Endometrium (tissue), 2 donors: ENCODE results near the gene CHD2.

Source experiments
- FAIRE-seq: peaks from 2 replicates; lab custom pipeline; 2012; peaks lifted over from hg19 to GRCh38; lab: Jason Lieb, UNC
- donor health status: control.
- donor health status: control.

CHD2 gene

DNA sequence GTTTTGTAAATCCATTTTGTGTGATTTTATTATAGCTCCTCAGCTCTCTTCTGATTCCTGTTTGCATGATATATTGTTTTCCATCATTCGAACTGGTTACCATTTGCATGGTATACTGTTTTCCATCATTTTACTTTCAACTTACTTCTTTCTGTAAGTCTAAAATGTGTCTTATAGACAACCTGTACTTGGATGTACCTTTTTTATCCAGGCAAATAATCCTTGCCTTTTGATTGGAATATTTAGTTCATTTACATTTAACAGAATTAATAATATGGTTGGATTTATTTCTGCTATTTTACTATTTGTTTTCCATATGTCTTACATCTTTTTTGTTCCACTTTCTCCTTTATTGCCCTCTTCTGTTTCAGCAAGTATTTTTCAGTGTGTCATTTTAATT lies 62.8 kb downstream of the CHD2 start:
- FAIRE-seq: no peak

DNA sequence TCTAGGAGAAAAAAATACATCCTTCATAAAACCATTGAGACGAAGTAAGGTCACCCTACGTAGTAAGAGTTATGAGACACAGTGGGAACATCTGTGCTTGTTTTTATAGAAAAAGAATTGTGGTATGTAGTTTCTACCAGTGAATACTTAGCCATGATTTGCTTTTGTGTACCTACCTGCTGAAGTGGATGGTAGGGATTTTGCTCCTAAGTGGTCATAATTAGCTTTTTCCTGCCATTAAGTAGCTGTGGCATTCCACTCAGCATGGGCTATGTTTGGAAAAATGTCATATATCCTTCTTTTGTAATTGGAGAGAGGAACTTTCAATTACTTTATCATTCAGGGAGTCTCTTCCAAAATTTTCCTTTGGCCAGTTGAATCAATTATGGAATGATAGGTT lies 63.7 kb downstream of the CHD2 start:
- no peak for FAIRE-seq

DNA sequence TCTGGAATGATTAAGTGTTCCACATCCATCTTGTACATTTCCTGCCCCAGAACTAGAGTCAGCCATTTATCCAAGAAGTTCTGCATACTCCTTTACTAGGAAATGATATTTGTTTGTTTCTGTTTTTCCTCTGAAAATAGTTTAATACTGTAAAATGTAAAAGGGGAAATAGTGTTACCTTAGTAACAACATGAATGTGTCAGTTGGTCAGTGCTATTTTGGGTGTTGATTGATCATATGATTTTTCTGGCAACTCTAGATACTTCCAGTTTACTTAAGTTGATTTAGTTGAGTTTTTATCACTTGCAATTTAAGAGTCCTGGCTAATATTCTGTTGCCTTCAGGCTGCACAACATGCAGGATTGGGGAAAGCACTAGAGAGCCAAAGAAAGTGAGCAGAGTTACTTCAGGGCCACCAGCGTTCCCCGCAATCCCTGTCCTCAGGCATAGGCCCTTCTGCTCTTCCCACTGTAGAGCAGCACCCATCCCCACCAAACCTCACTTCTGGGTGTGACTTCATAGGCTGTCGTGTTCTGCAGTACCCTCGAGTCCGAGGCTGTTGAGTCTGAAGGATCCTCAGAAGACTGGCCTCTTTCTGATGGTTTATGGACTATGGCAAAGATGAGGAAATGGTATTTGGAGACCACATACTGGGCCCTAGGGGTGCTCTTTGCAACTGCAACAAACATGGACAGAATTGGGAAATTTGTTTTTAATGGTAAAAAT lies 69.0 kb downstream of the CHD2 start:
- FAIRE-seq: no peak

DNA sequence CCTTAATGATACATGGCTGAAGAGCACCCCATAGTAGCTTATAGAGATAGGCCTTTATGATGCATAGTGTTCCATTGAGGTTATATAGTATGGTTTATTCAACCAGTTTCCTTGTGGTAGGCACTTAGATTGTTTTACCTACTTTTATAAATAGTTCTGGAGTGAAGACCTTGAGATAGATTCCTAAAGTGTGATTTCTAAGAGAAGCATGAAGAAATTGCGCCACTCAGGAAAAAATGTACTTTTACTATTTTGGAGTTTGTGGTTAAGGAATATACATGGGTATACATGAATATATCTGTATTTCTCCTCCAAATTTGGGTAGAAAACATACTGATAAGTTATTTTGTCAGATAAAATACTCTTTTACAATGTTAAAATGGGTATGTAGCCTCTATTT lies 70.5 kb downstream of the CHD2 start:
- FAIRE-seq: no peak

DNA sequence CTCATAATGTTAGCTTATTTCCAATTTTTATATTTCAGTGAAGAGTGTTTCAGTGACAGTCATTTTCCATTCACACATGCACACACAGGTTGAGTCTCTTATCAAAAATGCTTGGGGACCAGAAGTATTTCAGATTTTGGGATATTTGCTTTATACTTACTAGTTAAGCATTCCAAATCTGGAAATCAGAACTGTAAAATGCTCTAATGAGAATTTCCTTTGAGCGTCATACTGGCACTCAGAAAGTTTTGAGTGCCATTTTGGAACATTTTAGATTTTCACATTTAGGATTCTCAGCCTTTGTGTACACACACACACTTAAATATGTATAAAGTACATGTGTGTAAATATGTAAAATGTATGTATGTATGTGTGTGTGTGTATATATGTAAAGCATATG lies 71.0 kb downstream of the CHD2 start:
- no peak for FAIRE-seq

DNA sequence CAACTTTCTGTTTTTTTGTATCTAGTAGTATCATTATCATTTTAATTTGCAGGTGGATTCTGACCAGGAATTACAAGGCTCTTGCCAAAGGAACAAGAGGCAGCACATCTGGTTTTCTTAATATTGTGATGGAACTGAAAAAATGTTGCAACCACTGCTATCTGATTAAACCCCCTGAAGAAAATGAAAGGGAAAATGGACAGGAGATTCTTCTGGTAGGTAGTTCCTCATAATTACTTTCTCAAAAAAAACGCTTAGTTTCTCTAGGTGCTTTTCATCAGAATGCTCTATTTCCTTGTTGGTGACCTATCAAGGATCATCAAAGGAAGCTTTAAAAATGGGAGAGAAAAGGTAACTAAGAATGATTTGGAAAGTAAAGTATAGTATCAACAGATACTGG lies 71.6 kb downstream of the CHD2 start:
- no peak for FAIRE-seq

DNA sequence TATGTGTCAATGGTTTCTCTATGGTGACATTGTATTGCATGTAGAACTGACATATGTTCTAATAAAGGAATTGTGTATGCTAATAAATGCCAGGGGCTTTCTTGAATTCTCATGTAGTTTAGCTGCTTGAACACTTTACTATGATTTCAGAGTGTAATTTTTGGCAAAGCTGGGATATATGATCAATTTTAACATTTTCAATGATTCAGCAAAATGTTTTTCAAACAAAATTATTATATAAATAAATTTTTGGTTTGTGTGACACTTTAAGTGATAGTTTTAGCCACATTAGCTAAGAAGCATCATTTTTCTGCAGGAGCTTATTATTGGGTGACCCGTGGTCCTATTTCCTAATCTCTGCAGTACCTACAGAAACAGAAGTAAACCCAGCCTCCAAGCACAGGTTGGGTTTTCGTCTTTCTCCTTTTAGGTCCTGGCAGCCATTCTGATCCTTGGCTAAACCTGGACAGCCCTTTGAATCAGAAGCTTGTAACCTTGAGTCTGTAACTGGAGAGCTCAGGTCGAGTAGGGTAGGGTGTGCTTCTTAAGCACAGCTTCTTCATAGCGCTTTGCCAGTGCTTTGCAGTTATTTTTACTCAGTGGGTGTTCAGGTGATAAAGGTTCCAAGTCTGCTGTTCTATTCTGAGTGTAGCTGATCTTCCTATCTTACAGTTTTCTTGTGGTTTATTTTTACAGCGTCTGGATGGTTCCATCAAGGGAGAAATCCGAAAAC lies 74.2 kb downstream of the CHD2 start:
- FAIRE-seq: no peak

DNA sequence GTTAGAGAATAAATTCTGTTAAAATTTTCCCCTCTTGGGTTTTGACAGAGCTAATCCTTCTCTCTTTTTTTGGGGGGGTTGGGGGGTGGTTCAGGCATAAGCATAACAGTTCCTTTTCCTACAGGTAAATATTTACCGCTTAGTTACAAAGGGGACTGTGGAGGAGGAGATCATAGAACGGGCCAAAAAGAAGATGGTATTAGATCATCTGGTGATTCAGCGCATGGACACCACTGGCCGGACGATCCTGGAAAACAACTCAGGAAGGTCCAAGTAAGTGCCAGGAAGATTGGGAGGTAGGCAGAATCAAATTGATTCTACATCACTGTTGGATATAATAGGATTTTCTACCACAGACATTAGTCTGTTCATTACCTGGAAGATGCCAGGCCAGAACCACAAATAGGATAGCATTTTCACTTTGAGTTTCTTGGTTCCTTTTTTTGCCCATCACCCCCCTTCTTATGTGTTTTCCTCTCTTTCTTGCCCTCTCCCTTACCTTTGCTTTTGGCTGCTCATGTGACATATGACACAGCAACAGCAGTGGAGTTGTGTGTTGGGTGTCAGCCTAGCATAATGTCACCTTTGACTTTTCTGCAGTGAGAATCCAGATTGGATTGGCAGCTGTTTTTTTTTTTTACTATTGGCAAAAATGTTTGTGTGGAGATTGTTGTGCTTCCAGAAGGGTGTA lies 79.0 kb downstream of the CHD2 start:
- FAIRE-seq: no peak

DNA sequence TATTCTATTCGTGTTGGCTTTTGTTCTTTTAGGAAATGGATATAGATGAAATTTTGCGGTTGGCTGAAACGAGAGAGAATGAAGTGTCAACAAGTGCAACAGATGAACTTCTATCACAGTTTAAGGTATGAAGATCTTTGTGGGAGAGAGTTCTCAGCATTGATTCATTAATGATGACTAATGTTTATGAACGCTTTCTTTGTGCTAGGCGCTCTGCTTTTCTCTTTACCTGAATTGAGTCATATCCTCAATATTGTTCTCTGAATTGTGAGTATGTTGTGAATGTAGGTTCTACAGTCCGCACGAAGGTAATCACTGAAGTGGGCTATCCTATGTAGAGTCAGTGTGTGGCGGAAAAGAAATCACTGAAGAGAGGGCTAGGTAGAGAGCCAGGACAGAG lies 81.2 kb downstream of the CHD2 start:
- no peak for FAIRE-seq

DNA sequence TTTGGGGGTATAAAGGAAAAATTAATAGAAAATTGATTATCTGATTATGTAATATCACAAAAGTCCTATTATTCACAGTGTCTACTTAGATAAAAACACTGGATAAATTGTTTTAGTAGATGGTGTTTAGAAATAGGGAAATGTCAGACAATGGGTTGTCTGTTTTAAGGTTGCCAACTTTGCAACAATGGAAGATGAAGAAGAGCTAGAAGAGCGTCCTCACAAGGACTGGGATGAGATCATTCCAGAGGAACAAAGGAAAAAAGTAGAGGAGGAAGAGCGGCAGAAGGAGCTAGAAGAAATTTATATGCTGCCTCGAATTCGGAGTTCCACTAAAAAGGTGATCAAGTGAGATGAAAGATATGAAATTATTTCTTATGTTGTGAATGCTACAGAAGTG lies 84.0 kb downstream of the CHD2 start:
- FAIRE-seq: no peak

DNA sequence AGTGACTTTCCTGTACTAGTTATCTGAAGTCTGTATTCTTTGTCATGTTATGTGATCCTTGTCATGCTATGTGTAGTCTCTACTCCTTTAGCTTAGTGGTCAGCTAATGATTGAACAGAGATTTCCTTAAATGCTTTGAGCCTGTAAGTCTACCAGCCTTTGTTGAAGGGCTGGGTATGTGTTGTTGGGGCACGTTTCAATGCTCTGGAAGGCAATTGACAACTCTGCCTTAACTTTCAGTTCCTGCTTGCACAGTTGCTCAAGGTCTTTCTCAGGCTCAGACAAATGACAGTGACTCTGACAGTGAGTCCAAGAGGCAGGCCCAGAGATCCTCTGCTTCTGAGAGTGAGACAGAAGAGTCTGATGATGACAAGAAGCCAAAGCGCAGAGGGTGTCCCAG lies 89.3 kb downstream of the CHD2 start:
- FAIRE-seq: no peak

DNA sequence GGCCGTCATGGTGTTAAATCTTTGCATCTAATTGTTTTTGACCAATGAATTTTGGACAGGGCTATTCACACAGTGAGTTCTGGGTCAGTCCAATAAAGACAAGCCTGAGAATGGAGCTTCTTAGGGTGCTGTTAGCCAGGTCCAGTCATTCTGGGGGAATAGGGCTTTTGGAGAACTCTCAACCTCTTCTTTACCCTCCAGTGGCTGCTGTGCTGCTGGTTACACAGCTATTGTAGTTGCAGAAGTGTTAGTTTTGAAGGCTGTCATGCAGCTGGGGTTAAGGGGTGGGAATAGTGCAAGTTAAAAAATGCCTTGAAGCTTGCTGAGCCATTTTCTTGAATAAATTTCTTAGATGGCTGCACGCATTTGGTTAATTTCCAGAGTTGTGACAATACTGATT lies 89.9 kb downstream of the CHD2 start:
- no peak for FAIRE-seq

DNA sequence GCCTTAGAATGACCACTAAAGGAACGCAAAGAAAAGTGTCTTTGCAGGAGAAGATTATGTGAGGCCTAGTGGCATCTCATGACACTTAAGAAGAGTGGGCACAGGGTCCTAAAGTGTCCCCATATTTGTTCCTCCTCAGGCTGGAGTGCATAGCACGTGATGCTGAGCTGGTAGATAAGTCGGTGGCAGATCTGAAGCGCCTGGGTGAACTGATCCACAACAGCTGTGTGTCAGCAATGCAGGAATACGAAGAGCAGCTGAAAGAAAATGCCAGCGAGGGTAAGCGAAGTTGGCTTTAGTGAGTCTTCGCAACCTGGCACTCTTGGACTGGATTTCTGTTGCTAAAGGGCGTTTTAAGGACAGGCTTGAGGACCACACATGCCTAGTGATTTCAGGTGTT lies 92.6 kb downstream of the CHD2 start:
- FAIRE-seq: no peak

DNA sequence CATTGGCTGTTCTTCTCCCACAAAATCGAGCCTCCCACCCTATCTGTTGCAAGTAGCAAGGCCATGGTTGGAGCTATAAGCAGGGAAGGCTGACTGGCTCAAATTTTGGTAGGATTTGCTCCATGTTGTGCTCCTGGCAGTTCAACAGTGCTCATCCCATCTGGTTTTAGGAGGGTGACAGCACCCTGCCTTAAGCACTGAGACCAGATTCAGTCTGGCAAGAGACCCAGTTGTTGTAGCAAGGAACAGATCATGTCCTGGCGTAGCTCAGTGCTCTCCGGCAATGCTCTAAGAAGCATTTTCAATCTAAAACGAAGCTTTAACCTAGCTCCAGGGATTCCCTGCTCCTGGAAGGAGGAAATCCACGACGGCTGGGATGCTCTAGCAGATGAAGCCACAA lies 97.7 kb downstream of the CHD2 start:
- FAIRE-seq: no peak

DNA sequence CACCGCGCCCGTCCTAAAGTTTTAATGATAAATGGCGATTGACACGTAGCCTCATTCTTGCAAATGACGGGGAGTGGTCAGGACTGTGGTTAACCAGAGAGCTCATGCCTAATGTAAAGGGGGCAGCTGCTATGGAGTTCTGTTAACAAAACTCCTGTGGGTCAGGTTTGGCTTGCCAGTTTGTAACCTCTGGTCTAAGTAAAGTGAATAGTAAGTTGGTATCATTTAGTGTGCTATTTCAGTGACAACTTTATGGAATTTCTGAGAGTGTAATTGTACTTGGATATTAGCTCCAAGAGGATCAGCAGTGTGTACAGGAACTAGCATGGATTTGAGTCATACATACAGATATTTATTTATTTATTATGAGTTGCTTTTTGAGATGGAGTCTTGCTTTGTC lies 101.0 kb downstream of the CHD2 start:
- FAIRE-seq: no peak

DNA sequence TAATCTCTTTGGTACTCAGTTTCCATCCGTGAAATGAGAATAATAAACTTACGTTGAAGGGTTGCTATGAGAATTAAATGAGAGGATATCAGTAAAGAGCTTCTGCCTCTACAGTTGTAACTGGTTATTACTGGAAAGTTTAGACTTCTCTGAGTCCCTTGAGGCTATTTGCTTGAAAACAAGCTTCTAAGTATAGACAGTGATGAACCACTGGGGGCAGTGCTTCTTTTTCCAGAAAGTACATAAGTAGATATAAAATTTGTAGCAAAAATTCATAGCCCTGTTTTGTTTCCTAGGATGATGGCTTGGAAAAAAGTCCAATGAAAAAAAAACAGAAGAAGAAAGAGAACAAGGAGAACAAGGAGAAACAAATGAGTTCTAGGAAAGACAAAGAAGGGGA lies 101.8 kb downstream of the CHD2 start:
- no peak for FAIRE-seq

DNA sequence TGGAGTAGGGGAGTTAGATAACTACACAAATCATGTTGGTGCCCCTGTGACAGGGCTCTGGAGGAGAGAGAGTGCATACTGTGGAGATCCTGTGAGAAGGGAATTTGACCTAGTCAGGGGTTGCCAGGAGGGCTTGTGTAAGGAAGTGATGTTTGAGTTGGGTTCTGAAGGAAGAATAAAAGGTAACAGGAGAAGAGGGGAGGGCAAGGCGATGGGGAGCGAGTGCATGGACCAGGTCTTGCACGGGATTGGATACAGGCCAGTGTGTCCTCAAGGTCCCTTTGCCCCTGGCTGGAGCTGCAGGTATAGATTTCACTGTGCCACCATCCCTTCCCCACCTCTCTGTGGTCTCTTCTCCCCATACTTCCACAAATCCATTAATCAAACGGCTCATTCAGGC lies 105.0 kb downstream of the CHD2 start:
- FAIRE-seq: no peak

DNA sequence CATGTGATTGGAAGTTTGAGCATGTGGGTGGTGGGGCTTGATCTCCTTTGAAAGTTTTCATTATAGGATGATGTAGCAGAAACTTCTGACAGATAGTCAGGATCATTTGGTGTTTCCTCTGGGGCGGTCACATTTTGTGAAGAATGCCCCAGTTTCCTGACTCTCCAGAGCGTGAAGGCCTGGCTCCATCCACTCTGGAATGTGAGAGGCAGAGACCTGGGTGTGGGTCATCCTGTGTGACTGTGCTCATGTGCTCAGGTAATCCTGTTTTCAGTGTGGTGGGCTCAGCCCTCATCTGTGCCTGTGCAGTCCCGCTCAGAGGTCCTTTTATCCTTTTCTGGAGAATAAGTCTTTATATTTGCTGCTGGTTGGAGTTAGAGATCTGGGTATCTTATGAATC lies 107.9 kb downstream of the CHD2 start:
- FAIRE-seq: no peak

DNA sequence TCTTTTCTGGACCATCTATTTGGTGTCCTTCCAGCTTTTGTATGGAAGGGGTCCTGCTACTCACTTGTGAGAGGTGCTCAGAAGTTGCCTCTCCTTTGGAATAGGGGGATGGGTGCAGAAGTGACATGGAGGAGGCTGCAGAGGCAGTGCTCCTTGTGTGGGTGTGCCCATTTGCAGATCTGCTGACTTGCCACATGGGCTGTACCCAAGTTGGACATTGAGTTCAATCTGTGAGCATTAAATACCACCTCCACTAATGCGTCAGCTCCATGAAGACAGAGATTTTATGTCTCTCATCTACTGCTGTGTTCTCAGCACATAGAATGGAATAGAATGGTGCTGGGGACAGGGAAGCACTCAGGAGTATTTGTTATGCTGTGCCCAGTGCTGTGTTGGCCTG lies 112.7 kb downstream of the CHD2 start:
- FAIRE-seq: no peak

DNA sequence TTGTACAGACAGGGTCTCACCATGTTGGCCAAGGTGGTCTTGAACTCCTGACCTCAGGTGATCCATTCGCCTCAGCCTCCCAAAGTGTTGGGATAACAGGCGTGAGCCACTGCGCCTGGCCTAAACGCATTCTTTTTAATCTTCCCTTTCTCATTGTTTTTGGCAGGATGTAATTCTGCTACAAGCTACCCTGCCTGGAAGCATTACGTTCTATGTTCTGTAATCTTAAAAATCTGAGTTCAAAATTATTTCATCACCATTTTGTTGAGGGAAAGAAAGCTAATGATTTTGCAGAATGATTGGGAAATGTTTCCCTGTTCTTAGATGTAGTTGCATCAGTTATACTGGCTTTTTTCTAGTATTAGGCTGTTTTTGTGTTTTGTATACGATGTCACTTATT lies 117.4 kb downstream of the CHD2 start:
- no peak for FAIRE-seq

DNA sequence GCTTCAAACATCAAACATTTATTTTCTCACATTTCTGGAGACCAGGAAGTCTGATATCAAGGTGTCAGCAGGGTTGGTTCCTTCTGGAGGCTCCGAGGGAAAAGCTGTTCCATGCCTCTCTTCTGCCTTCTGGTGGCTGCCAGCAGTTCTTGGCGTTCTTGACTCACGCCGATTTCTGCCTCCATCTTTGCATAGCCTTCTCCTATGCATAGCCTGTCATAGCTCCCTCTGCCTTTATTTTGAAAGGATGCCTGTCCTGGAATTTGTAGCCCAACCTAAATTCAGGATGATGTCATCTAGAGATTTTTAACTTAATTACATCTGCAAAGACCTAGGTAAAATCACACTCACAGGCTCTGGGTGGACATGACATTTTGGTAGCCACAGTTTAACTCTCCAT lies 118.5 kb downstream of the CHD2 start:
- no peak for FAIRE-seq

DNA sequence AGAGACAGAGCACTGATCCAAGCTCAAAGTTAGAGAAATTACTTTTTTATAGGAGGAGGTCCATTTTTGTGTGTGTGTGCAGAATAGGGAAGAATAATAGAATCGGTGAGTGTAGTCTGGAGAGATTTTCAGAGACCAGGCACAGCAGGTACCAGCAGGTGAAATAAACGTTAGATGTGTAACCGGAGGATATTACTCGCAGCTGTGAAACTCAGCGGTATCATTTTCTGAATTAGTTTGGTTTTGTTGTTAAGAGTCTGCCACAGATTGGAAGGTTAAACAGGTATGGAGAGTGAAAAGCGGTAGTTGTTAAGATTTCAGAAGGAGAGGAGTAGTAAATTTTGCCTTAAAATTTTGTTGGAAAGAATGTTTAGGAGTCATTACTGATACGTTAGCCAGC lies 119.0 kb downstream of the CHD2 start:
- no peak for FAIRE-seq

DNA sequence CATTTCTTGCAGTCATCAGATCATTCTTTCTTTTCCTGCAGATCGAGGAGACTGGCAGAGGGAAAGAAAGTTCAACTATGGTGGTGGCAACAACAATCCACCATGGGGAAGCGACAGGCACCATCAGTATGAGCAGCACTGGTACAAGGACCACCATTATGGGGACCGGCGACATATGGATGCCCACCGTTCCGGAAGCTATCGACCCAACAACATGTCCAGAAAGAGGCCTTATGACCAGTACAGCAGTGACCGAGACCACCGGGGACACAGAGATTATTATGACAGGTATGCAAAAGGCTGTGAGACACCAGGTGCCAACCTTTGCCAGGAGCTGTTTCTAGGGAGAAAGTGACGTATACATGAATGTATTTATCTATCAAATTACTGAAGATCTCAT lies 119.8 kb downstream of the CHD2 start:
- FAIRE-seq: no peak
